Upper lobe of left lung (tissue), 6 donors: ENCODE measurements around the gene C1D. TPM values are rescaled to one million over a fixed set of nuclear protein-coding genes. Genes with fewer than 3 reads are reported as not detected.

ENCODE experiments used
- ATAC-seq, 2 donors: fragments of 200-7000 bp; cut with Tn5 transposase; one replicate each; pipeline ENCODE4 v1.9.1; 2022; ENCODE audit warnings: mild to moderate bottlenecking in 2 of 2, moderate library complexity in 2 of 2; ENCODE audit not compliant: low FRiP score in 2 of 2
- DNase-seq, 2 donors: peaks; one replicate each; pipeline ENCODE4 v3.0.0-alpha.2; 2019 to 2020
- H3K27ac ChIP-seq, 4 donors: fragments of 200-600 bp; sonication (generic); one replicate each; pipeline ENCODE4 v1.5.1; 2016 to 2019
- H3K27me3 ChIP-seq, 4 donors: fragments of 200-600 bp; sonication (generic); one replicate each; pipeline ENCODE4 v1.5.1; 2017 to 2019
- H3K36me3 ChIP-seq, 4 donors: fragments of 200-600 bp; sonication (generic); one replicate each; pipeline ENCODE4 v1.5.1; 2016 to 2019
- H3K4me1 ChIP-seq, 4 donors: fragments of 200-600 bp; sonication (generic); one replicate each; pipeline ENCODE4 v1.5.1; 2018 to 2019
- H3K4me3 ChIP-seq, 4 donors: fragments of 200-600 bp; sonication (generic); one replicate each; pipeline ENCODE4 v1.5.1; 2017 to 2019; ENCODE audit warnings: mild to moderate bottlenecking in 2 of 4, moderate library complexity in 1 of 4
- H3K9me3 ChIP-seq, 4 donors: fragments of 200-600 bp; sonication (generic); one replicate each; pipeline ENCODE4 v1.5.1; 2018 to 2019
- EP300 ChIP-seq, 4 donors: sonication (generic); formaldehyde crosslinking; IDR thresholded peaks; one replicate each; pipeline ENCODE4 v1.5.1; 2017; ENCODE audit warnings: antibody characterized with exemption in 4 of 4, control low read depth in 2 of 4
- POLR2A ChIP-seq, 4 donors: fragments of 450-650 bp; IDR thresholded peaks; one replicate each; pipeline ENCODE4 v1.5.1; 2016 to 2017; ENCODE audit warnings: antibody characterized with exemption in 4 of 4, mild to moderate bottlenecking in 2 of 4
- POLR2AphosphoS5 ChIP-seq, 2 donors: sonication (generic); formaldehyde crosslinking; IDR thresholded peaks; one replicate each; pipeline ENCODE4 v1.5.1; 2017; ENCODE audit warnings: antibody characterized with exemption in 2 of 2
- WGBS, 2 donors: methylation state at CpG; one replicate each; pipeline ENCODE4 v1.1.5; 2017 to 2018; 5-methylcytosine and 5-hydroxymethylcytosine counted together
- total RNA-seq, 6 donors: library from RNA; depleted of rRNA in 4 of 6; stranded (reverse); fragments of >200 nt in 4 of 6; gene quantifications; one replicate each; pipeline versions ENCODE4 v1.1.0 to v1.2.1, GENCODE V29; 2016 to 2021
- TF ChIP-seq, protein P1 (sequence below), 6 experiments: fragments of 450-650 bp in 4 of 6; fragments of 200-600 bp in 2 of 6; sonication (generic) in 2 of 6; IDR thresholded peaks; one replicate each; pipeline ENCODE4 v1.5.1; 2016 to 2019; ENCODE audit warnings: antibody characterized with exemption in 6 of 6
- donor health status: DM: no; HTN: no; CAD: no; lungs with moderate emphysema.
- donor health status: DM: no; HTN: yes; CAD: no; lungs with severe emphysema.

C1D gene
- total RNA-seq, 6 donors from 2014 or later, result 3.3 to 59.5 (median 22.0) TPM

GRCh38 chr2:68050353-68050752 is 12.5 kb downstream of the C1D start:
- no peak overlapping the region for H3K4me3 ChIP-seq
- no peaks in the 10 kb centered on the region for H3K9me3 ChIP-seq
- H3K27me3 ChIP-seq, result no peaks in the 10 kb centered on the region
- 91 to 97% methylated on average over 2 of the region's 2 CpGs for WGBS, 2 donors
- ATAC-seq, result no peak
- no peak for DNase-seq
- no peaks in the 10 kb centered on the region for H3K4me1 ChIP-seq
- TF ChIP-seq POLR2A (IDR thresholded peaks at IDR 0.05), result no peak
- TF ChIP-seq EP300 (IDR thresholded peaks at IDR 0.05), result no peak
- TF ChIP-seq, protein P1, sequence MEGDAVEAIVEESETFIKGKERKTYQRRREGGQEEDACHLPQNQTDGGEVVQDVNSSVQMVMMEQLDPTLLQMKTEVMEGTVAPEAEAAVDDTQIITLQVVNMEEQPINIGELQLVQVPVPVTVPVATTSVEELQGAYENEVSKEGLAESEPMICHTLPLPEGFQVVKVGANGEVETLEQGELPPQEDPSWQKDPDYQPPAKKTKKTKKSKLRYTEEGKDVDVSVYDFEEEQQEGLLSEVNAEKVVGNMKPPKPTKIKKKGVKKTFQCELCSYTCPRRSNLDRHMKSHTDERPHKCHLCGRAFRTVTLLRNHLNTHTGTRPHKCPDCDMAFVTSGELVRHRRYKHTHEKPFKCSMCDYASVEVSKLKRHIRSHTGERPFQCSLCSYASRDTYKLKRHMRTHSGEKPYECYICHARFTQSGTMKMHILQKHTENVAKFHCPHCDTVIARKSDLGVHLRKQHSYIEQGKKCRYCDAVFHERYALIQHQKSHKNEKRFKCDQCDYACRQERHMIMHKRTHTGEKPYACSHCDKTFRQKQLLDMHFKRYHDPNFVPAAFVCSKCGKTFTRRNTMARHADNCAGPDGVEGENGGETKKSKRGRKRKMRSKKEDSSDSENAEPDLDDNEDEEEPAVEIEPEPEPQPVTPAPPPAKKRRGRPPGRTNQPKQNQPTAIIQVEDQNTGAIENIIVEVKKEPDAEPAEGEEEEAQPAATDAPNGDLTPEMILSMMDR (IDR thresholded peaks at IDR 0.05), result no peak
- no peak for TF ChIP-seq POLR2AphosphoS5 (IDR thresholded peaks at IDR 0.05)
- peaks cover 0 to 7% (median 2%) of the 10 kb centered on the region in 4 donors for H3K36me3 ChIP-seq
- H3K27ac ChIP-seq, result no peak overlapping the region

GRCh38 chr2:68046642-68047240 is 16.1 kb downstream of the C1D start:
- 80 to 84% methylated on average over 4 of the region's 4 CpGs for WGBS, 2 donors
- H3K4me3 ChIP-seq, result no peak overlapping the region
- no peaks in the 10 kb centered on the region for H3K27me3 ChIP-seq
- DNase-seq, result no peak
- no peaks in the 10 kb centered on the region for H3K9me3 ChIP-seq
- no peak for ATAC-seq
- no peak overlapping the region for H3K27ac ChIP-seq
- TF ChIP-seq POLR2AphosphoS5 (IDR thresholded peaks at IDR 0.05) (no peak), POLR2A (IDR thresholded peaks at IDR 0.05) (no peak), EP300 (IDR thresholded peaks at IDR 0.05) (no peak)
- TF ChIP-seq, protein P1 (IDR thresholded peaks at IDR 0.05), result no peak
- peaks cover 0 to 21% (median 2%) of the 10 kb centered on the region in 4 donors for H3K36me3 ChIP-seq
- H3K4me1 ChIP-seq, result no peaks in the 10 kb centered on the region

- DNase-seq, result no peak
- H3K27me3 ChIP-seq, result no peaks in the 10 kb centered on the region
- no peak overlapping the region for H3K27ac ChIP-seq
- no peak for ATAC-seq
- H3K9me3 ChIP-seq, result no peaks in the 10 kb centered on the region
- H3K4me3 ChIP-seq, result no peak overlapping the region
- H3K4me1 ChIP-seq, result no peaks in the 10 kb centered on the region
- H3K36me3 ChIP-seq, result peaks cover 0 to 21% (median 2%) of the 10 kb centered on the region in 4 donors
- TF ChIP-seq POLR2AphosphoS5 (IDR thresholded peaks at IDR 0.05) (no peak), EP300 (IDR thresholded peaks at IDR 0.05) (no peak), POLR2A (IDR thresholded peaks at IDR 0.05) (no peak)
- TF ChIP-seq, protein P1 (IDR thresholded peaks at IDR 0.05), result no peak
These were observed 16.6 kb downstream of the C1D start for GRCh38 chr2:68046224-68046623.

DNA sequence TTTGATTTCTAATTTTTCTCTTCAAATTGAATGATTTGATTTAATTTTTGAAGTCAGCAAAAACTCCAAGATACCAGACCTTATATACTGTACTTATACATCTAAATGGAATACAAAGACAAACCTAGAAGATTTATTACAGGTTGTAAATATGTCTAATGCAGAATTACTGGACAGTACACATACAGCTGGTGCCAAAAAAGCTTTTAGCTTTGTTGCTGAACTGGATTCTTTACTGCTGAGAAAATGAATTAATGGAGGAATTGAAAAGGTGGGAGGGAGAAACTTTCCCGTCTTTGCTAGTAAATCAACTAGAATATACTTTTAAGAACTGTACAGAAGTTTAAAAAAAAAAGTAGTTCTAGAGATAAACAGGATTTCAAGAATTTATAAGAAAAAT is 17.5 kb downstream of the C1D start:
- 88 to 100% methylated on average over 1 of the region's 1 CpG for WGBS, 2 donors
- H3K36me3 ChIP-seq, result peaks cover 0 to 21% (median 2%) of the 10 kb centered on the region in 4 donors
- DNase-seq, result no peak
- no peaks in the 10 kb centered on the region for H3K4me1 ChIP-seq
- no peak overlapping the region for H3K27ac ChIP-seq
- no peak overlapping the region for H3K4me3 ChIP-seq
- no peaks in the 10 kb centered on the region for H3K27me3 ChIP-seq
- H3K9me3 ChIP-seq, result no peaks in the 10 kb centered on the region
- ATAC-seq, result no peak
- TF ChIP-seq POLR2A (IDR thresholded peaks at IDR 0.05) (no peak), POLR2AphosphoS5 (IDR thresholded peaks at IDR 0.05) (no peak), EP300 (IDR thresholded peaks at IDR 0.05) (no peak)
- TF ChIP-seq, protein P1 (IDR thresholded peaks at IDR 0.05), result no peak

DNA sequence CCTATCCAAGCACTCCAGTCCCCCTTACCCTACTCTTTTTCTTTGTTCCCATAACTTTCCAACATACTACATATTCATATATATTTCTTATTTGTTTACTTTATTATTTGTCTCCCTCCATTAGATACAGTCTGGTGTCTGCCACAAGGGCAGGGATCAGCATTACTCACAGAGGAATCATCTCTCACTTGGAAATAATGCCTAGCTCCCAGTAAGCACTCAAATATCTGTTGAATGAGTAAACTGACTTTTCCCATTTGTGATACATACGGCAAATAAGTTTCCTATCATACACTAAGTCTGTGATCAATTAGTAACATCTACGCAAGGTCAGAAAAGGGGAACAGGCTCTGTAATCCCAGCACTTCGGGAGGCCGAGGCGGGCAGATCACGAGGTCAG is 18.7 kb downstream of the C1D start:
- 84 to 97% methylated on average over 6 of the region's 6 CpGs for WGBS, 2 donors
- H3K36me3 ChIP-seq, result peaks cover 0 to 21% (median 2%) of the 10 kb centered on the region in 4 donors

More for the DNA sequence above, 18.7 kb downstream of the C1D start:
- ATAC-seq (no peak), DNase-seq (no peak)
- Histone ChIP-seq H3K4me3 (no peak overlapping the region), H3K27me3 (no peaks in the 10 kb centered on the region), H3K27ac (no peak overlapping the region), H3K9me3 (no peaks in the 10 kb centered on the region), H3K4me1 (no peaks in the 10 kb centered on the region)
- TF ChIP-seq, protein P1 (IDR thresholded peaks at IDR 0.05), result no peak
- TF ChIP-seq POLR2A (IDR thresholded peaks at IDR 0.05), result no peak
- no peak for TF ChIP-seq POLR2AphosphoS5 (IDR thresholded peaks at IDR 0.05)
- TF ChIP-seq EP300 (IDR thresholded peaks at IDR 0.05), result no peak
